GM19468 (cell line): ENCODE measurements around the gene NLGN1.
"Not testable (repeated sequence)": the region's sequence is repeated elsewhere in the genome, so short reads cannot be mapped to it uniquely, and the experiment has no call there.

Experiments
- ATAC-seq: cut with Tn5 transposase; IDR thresholded peaks from one replicate; pipeline ENCODE4 v1.9.1; 2021; ENCODE audit warnings: mild to moderate bottlenecking, moderate library complexity, moderate number of reproducible peaks; ENCODE audit not compliant: unreplicated experiment; ENCODE audit errors: extremely low read depth

The NLGN1 gene

GRCh38 chr3:174223626-174224025, 826.1 kb downstream of the NLGN1 start:
- no peak for ATAC-seq

- ATAC-seq = no peak
Observed at GRCh38 chr3:174229916-174230315, 832.4 kb downstream of the NLGN1 start.

DNA sequence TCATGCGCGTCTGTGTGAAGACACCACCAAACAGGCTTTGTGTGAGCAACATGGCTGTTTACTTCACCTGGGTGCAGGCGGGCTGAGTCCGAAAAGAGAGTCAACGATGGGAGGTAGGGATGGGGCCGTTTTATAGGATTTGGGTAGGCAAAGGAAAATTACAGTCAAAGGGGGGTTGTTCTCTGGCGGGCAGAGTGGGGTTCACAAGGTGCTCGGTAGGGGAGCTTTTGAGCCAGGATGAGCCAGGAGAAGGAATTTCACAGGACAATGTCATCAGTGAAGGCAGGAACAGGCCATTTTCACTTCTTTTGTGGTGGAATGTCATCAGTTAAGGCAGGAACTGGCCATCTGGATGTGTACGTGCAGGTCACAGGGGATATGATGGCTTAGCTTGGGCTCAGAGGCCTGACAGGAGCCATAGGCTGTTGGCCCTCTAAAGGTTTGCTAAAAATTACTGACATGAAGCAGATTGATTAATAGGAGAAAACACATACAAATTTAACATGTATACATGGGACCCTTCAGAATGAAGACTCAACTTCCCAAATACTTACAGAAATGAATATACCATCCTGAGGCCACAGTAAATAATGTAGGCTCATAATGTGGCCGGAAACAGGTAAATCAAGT, 834.6 kb downstream of the NLGN1 start:
- not testable (repeated sequence) for ATAC-seq

- ATAC-seq = no peak
Observed at GRCh38 chr3:174232658-174233429, 835.3 kb downstream of the NLGN1 start.

DNA sequence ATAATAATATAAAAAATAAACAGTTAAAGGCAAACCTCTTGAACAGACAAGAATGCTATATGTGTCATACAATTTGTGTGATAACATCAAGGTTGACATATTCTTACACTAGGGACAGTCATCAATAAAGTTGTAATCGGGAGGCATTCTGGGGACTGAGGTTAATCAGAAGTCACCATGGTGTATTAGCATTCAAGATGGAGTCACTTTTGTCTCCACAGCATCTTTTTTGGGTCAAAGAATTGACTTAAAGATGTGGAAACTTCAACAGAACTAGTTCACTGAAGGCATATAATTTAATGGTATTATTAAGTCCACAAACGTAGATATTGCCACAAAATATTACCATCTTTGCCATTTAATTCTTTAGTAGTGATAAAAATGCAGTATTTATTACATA, 836.0 kb downstream of the NLGN1 start:
- ATAC-seq = no peak

- no peak for ATAC-seq
Observed at GRCh38 chr3:174242311-174243041, 844.9 kb downstream of the NLGN1 start.

- ATAC-seq = no peak
Observed at GRCh38 chr3:174243171-174243570, 845.6 kb downstream of the NLGN1 start.

DNA sequence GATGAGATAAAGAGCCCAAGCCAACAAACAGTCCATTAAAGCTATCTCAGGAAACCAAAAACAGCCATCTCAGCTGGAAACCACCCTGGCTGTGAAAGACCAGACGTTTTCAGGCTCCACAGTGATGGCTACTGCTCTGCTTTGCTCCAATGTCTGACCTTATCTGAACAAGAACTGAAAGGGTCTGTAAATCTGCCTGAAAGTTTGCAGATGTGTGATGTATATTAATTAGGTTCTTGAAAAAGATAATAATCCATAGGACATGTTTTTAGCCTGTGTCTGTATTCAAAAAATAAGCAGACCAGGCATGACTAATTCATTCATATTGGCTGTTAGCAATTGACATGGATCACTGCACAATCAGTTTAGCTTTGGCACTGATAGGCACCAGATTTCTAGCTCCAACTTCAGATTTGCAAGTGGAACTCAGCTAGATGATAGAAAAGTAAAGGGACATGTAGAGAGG, 850.2 kb downstream of the NLGN1 start:
- ATAC-seq = no peak

- no peak for ATAC-seq
Observed at GRCh38 chr3:174251681-174252080, 854.1 kb downstream of the NLGN1 start.

- no peak for ATAC-seq
Observed at GRCh38 chr3:174253196-174253823, 855.8 kb downstream of the NLGN1 start.

DNA sequence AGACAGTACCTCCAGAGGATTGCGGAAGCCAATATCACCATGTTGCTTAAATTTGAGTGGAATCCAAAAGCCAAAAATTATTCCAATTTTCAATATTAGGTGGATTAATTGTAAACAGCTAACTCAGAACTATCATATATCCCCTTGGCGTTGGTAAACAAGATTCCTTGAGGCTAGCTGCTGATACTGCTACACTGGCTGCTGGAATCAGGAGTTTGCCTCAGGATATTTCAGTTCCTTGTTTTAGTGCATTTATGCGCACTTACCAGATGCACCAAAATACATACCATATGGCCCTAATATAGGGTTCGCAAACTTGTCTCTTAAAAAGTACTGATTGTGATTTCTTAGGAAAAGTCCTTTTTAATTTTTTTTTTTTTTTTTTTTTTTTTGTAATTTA, 856.4 kb downstream of the NLGN1 start:
- no peak for ATAC-seq

- ATAC-seq = no peak
Observed at GRCh38 chr3:174255454-174255853, 857.9 kb downstream of the NLGN1 start.

- ATAC-seq = no peak
Observed at GRCh38 chr3:174266476-174266875, 868.9 kb downstream of the NLGN1 start.

GRCh38 chr3:174268061-174268460, 870.5 kb downstream of the NLGN1 start:
- ATAC-seq = no peak

GRCh38 chr3:174268586-174268985, 871.0 kb downstream of the NLGN1 start:
- ATAC-seq = no peak

- no peak for ATAC-seq
Observed at GRCh38 chr3:174270841-174271240, 873.3 kb downstream of the NLGN1 start.

GRCh38 chr3:174275336-174275735, 877.8 kb downstream of the NLGN1 start:
- ATAC-seq = no peak

DNA sequence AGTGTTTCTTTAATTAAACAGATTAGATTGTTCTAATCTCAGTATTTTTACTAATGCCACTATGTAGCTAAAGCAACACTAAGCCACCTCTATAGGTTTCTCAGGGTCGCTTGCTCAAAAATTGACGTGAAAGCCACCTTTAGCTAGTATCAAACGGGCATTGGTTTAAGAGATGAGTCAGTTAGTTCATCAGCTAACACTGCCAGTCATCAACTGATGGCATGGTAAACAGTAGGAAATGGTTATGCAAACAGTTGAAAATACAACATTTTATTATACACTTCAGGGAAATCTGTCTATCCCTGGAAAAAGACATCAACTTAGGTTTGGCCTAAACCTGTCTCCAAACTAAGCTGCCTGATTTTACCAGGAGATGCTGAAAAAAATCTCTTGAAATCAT, 879.3 kb downstream of the NLGN1 start:
- ATAC-seq = no peak

DNA sequence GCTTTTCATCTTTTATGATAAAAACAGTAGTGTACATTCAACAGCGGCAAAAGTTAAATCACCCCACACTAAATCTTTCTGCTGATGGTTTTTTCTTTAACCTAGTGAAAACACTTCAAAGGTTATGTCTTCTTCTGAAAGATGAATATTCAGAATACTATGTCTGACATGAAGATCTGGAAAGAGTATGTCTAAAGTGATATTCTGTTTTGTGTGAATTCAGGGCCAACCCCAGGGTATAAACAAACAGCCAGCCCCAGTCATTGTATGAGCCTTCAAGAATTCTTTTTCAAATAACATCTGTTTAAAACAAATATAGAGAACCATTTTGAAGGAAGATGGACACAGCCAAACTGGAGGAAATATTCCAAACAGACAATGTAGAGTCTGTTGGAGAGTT, 880.5 kb downstream of the NLGN1 start:
- ATAC-seq = no peak

DNA sequence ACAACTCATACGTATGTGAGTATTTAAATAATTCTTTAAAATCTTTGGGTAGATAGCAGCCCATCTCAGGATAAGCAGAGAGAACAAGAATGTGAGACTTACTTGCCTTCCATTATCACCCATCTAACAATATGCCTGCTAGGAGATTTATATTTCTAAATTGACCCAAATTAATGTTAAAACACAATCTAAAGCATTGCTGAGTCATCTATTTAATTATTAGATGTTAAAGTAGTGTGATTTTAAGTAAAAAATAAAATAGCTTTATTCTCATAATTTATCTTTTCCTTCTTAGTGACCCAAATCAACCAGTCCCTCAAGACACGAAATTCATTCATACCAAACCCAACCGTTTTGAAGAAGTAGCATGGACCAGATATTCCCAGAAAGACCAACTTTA, 882.6 kb downstream of the NLGN1 start:
- ATAC-seq = no peak
